Neuronal stem cell (in vitro differentiated cells): Measurements from ENCODE around the gene HORMAD1.
"Not testable (repeated sequence)": the region's sequence is repeated elsewhere in the genome, so short reads cannot be mapped to it uniquely, and the experiment has no call there.

ENCODE experiments used
- DNase-seq: peaks from one replicate; pipeline ENCODE4 v3.0.0-alpha.2; 2013; ENCODE audit warnings: low spot score
- H2AFZ ChIP-seq: one replicate; pipeline ENCODE4 v1.6.1; 2013; ENCODE audit warnings: mild to moderate bottlenecking, low read length, inconsistent platforms
- H2AK5ac ChIP-seq: 2 replicates; pipeline ENCODE4 v1.6.1; 2013; ENCODE audit warnings: low read depth, mild to moderate bottlenecking, inconsistent platforms, low read length, moderate library complexity, mixed read lengths
- H2BK120ac ChIP-seq: 2 replicates; pipeline ENCODE4 v1.6.1; 2013; ENCODE audit warnings: low read depth, mild to moderate bottlenecking, inconsistent platforms, low read length, moderate library complexity, mixed read lengths
- H2BK12ac ChIP-seq: one replicate; pipeline ENCODE4 v1.6.1; 2013; ENCODE audit warnings: low read length, inconsistent platforms
- H2BK15ac ChIP-seq: 2 replicates; pipeline ENCODE4 v1.6.1; 2013; ENCODE audit warnings: mild to moderate bottlenecking, low read length, inconsistent platforms, mixed read lengths
- H2BK5ac ChIP-seq: one replicate; pipeline ENCODE4 v1.6.1; 2013; ENCODE audit warnings: inconsistent platforms, mild to moderate bottlenecking, low read length, moderate library complexity
- H3K14ac ChIP-seq: one replicate; pipeline ENCODE4 v1.6.1; 2013; ENCODE audit warnings: low read length, inconsistent platforms
- H3K18ac ChIP-seq: 2 replicates; pipeline ENCODE4 v1.6.1; 2013; ENCODE audit warnings: low read length, inconsistent platforms
- H3K23ac ChIP-seq: 2 replicates; pipeline ENCODE4 v1.6.1; 2013; ENCODE audit warnings: low read depth, mild to moderate bottlenecking, mixed read lengths, low read length, inconsistent platforms; ENCODE audit not compliant: poor library complexity
- H3K27ac ChIP-seq: replicated peaks from 3 replicates; pipeline ENCODE4 v1.5.1; 2013; ENCODE audit warnings: low read length, inconsistent platforms
- H3K27me3 ChIP-seq, 3 experiments: 2 replicates each; pipeline ENCODE4 v1.6.1; 2013; ENCODE audit warnings: low read length in 3 of 3, mild to moderate bottlenecking in 2 of 3, inconsistent platforms in 1 of 3, low read depth in 1 of 3, mixed read lengths in 1 of 3, moderate library complexity in 1 of 3; ENCODE audit not compliant: control insufficient read depth in 3 of 3, insufficient read depth in 3 of 3
- H3K36me3 ChIP-seq, 2 donors: replicated peaks in 1 of 2; 2 replicates each; pipeline ENCODE4 v1.6.1; 2013; ENCODE audit warnings: low read length in 2 of 2; ENCODE audit not compliant: control insufficient read depth in 2 of 2, insufficient read depth in 2 of 2
- H3K4ac ChIP-seq: 2 replicates; pipeline ENCODE4 v1.6.1; 2013; ENCODE audit warnings: inconsistent platforms, mild to moderate bottlenecking, low read length, moderate library complexity
- H3K4me1 ChIP-seq, 2 donors: 1 replicate in 1 of 2; 2 replicates in 1 of 2; pipeline ENCODE4 v1.6.1; 2013; ENCODE audit warnings: low read length in 2 of 2, low read depth in 1 of 2; ENCODE audit not compliant: control insufficient read depth in 2 of 2, insufficient read depth in 1 of 2
- H3K4me2 ChIP-seq: one replicate; pipeline ENCODE4 v1.6.1; 2013; ENCODE audit warnings: mild to moderate bottlenecking, low read length, inconsistent platforms; ENCODE audit not compliant: insufficient read depth, poor library complexity, severe bottlenecking
- H3K4me3 ChIP-seq, 2 donors: 2 replicates each; pipeline ENCODE4 v1.5.1; 2013; ENCODE audit warnings: low read length in 2 of 2, mild to moderate bottlenecking in 2 of 2, inconsistent platforms in 1 of 2, moderate library complexity in 1 of 2
- H3K79me1 ChIP-seq: one replicate; pipeline ENCODE4 v1.6.1; 2013; ENCODE audit warnings: low read depth, mild to moderate bottlenecking, inconsistent platforms, low read length, moderate library complexity
- H3K9ac ChIP-seq: one replicate; pipeline ENCODE4 v1.6.1; 2013; ENCODE audit warnings: mild to moderate bottlenecking, low read depth, low read length, inconsistent platforms; ENCODE audit not compliant: poor library complexity
- H3K9me3 ChIP-seq, 2 donors: replicated peaks in 1 of 2; 2 replicates each; pipeline versions ENCODE3 to v1.6.1; 2013; ENCODE audit warnings: low read length in 2 of 2, mild to moderate bottlenecking in 2 of 2, inconsistent platforms in 1 of 2, low read depth in 1 of 2, mixed read lengths in 1 of 2, moderate library complexity in 1 of 2; ENCODE audit not compliant: control insufficient read depth in 2 of 2, insufficient read depth in 1 of 2
- H4K8ac ChIP-seq: one replicate; pipeline ENCODE4 v1.6.1; 2013; ENCODE audit warnings: low read depth, mild to moderate bottlenecking, inconsistent platforms, low read length, moderate library complexity
- H4K91ac ChIP-seq: one replicate; pipeline ENCODE4 v1.6.1; 2013; ENCODE audit warnings: low read length, low read depth, mild to moderate bottlenecking, inconsistent platforms; ENCODE audit not compliant: poor library complexity
- WGBS, 2 donors: extraction: QIAGEN DNeasy Blood & Tissue Kit; methylation state at CpG; one replicate each; pipeline ENCODE4 v1.1.7; 2013; ENCODE audit warnings: missing lambda C conversion rate in 2 of 2, mixed read lengths in 1 of 2; ENCODE audit not compliant: insufficient read length in 2 of 2, insufficient replicate concordance in 1 of 2; ENCODE audit errors: extremely low coverage in 2 of 2; 5-methylcytosine and 5-hydroxymethylcytosine counted together

HORMAD1 gene

GRCh38 chr1:150662811-150663210 is 57.9 kb downstream of the HORMAD1 start:
- no peak overlapping the region for H2BK120ac ChIP-seq
- DNase-seq, result no peak
- no peaks in the 10 kb centered on the region for H3K4me1 ChIP-seq
- no peak overlapping the region for H3K18ac ChIP-seq
- H3K4me2 ChIP-seq, result no peak overlapping the region
- no peak overlapping the region for H2AFZ ChIP-seq
- no peak overlapping the region for H3K27ac ChIP-seq
- no peaks in the 10 kb centered on the region for H3K79me1 ChIP-seq
- peaks cover 2 to 32% of the 10 kb centered on the region in 2 donors for H3K36me3 ChIP-seq
- WGBS, 2 donors, result no CpG with 5 or more reads among the region's 9 CpGs
- no peak overlapping the region for H3K9ac ChIP-seq
- no peak overlapping the region for H3K4me3 ChIP-seq
- no peak overlapping the region for H3K14ac ChIP-seq
- no peak overlapping the region for H2BK15ac ChIP-seq
- H3K27me3 ChIP-seq, result no peaks in the 10 kb centered on the region
- H4K8ac ChIP-seq, result no peak overlapping the region
- no peak overlapping the region for H2BK5ac ChIP-seq
- H3K23ac ChIP-seq, result no peak overlapping the region
- no peaks in the 10 kb centered on the region for H3K9me3 ChIP-seq
- H4K91ac ChIP-seq, result no peak overlapping the region
- H3K4ac ChIP-seq, result no peak overlapping the region
- no peak overlapping the region for H2AK5ac ChIP-seq
- no peak overlapping the region for H2BK12ac ChIP-seq

GRCh38 chr1:150661156-150661555 is 59.5 kb downstream of the HORMAD1 start:
- H3K9ac ChIP-seq, result no peak overlapping the region
- H3K79me1 ChIP-seq, result no peaks in the 10 kb centered on the region
- no peak overlapping the region for H3K23ac ChIP-seq
- no peak overlapping the region for H3K4ac ChIP-seq
- no peak overlapping the region for H3K14ac ChIP-seq
- H4K91ac ChIP-seq, result no peak overlapping the region
- H2BK120ac ChIP-seq, result no peak overlapping the region
- H2BK5ac ChIP-seq, result no peak overlapping the region
- no peak for DNase-seq
- no peaks in the 10 kb centered on the region for H3K9me3 ChIP-seq
- no peak overlapping the region for H2BK12ac ChIP-seq
- no peak overlapping the region for H3K4me2 ChIP-seq
- H3K4me3 ChIP-seq, result no peak overlapping the region
- no peak overlapping the region for H3K18ac ChIP-seq
- no peak overlapping the region for H4K8ac ChIP-seq
- no peak overlapping the region for H3K27ac ChIP-seq
- H3K36me3 ChIP-seq, result peaks cover 2 to 32% of the 10 kb centered on the region in 2 donors
- H2BK15ac ChIP-seq, result no peak overlapping the region
- no peaks in the 10 kb centered on the region for H3K4me1 ChIP-seq
- no peak overlapping the region for H2AFZ ChIP-seq
- no peaks in the 10 kb centered on the region for H3K27me3 ChIP-seq
- no CpG with 5 or more reads among the region's 5 CpGs for WGBS, 2 donors
- no peak overlapping the region for H2AK5ac ChIP-seq

GRCh38 chr1:150660584-150660983 is 60.1 kb downstream of the HORMAD1 start:
- no peak overlapping the region for H2BK120ac ChIP-seq
- H3K4me2 ChIP-seq, result no peak overlapping the region
- H3K9ac ChIP-seq, result no peak overlapping the region
- no peak overlapping the region for H3K4ac ChIP-seq
- H3K79me1 ChIP-seq, result no peaks in the 10 kb centered on the region
- no peak overlapping the region for H2AK5ac ChIP-seq
- no peak overlapping the region for H3K23ac ChIP-seq
- H2BK15ac ChIP-seq, result no peak overlapping the region
- no peaks in the 10 kb centered on the region for H3K4me1 ChIP-seq
- H3K9me3 ChIP-seq, result no peaks in the 10 kb centered on the region
- peaks cover 2 to 32% of the 10 kb centered on the region in 2 donors for H3K36me3 ChIP-seq
- no peak overlapping the region for H2AFZ ChIP-seq
- H2BK5ac ChIP-seq, result no peak overlapping the region
- H4K8ac ChIP-seq, result no peak overlapping the region
- H2BK12ac ChIP-seq, result no peak overlapping the region
- WGBS, 2 donors, result no CpG with 5 or more reads among the region's 4 CpGs
- H4K91ac ChIP-seq, result no peak overlapping the region
- H3K18ac ChIP-seq, result no peak overlapping the region
- H3K27ac ChIP-seq, result no peak overlapping the region
- H3K27me3 ChIP-seq, result no peaks in the 10 kb centered on the region
- no peak for DNase-seq
- no peak overlapping the region for H3K4me3 ChIP-seq
- no peak overlapping the region for H3K14ac ChIP-seq

GRCh38 chr1:150657064-150657463 is 63.6 kb downstream of the HORMAD1 start:
- H3K14ac ChIP-seq, H2BK12ac ChIP-seq, H3K27ac ChIP-seq, H2AK5ac ChIP-seq, H4K8ac ChIP-seq, H3K9ac ChIP-seq, H3K79me1 ChIP-seq, H3K4me3 ChIP-seq, H4K91ac ChIP-seq, H2BK5ac ChIP-seq, H3K4me2 ChIP-seq, H3K23ac ChIP-seq, DNase-seq, H2BK15ac ChIP-seq, H2BK120ac ChIP-seq, H3K18ac ChIP-seq, H3K27me3 ChIP-seq, H2AFZ ChIP-seq, H3K4ac ChIP-seq, H3K9me3 ChIP-seq, H3K4me1 ChIP-seq: not testable (repeated sequence)
- WGBS, 2 donors, result no CpG with 5 or more reads among the region's 4 CpGs
- H3K36me3 ChIP-seq, result peaks cover 2 to 22% of the 10 kb centered on the region in 2 donors
